K562 treated with DMSO at 1 percent for 24 hours (cell line): ENCODE results near the gene JADE2. TPM values are rescaled to one million over a fixed set of nuclear protein-coding genes. Genes with fewer than 3 reads are reported as not detected.

ENCODE experiments used
- total RNA-seq: library from RNA; unstranded; fragments of 300-600 nt; gene quantifications from 2 replicates; pipeline ENCODE4 v1.2.3, GENCODE V29; 2022; ENCODE audit warnings: low read depth; ENCODE audit not compliant: insufficient read depth

Gene JADE2
- 25.8 and 26.0 TPM in 2 replicates for total RNA-seq

GRCh38 chr5:134524826-134525682 is at the start of gene JADE2:
Gene JADE2, plus strand, starts transcription at chr5:134525670. Its CDS starts 10,188 bp downstream, at chr5:134535858.

Other genes starting within 250 kb of the JADE2 start
- gene CDKL3, start 158.5 kb upstream of the JADE2 start, total RNA-seq, result 2.9 TPM in 1 of 2 replicates, not detected in the other
- gene UBE2B, start 154.1 kb upstream of the JADE2 start, total RNA-seq, result 21.9 and 38.3 TPM in 2 replicates
- gene CDKN2AIPNL, start 113.8 kb upstream of the JADE2 start, total RNA-seq, result 46.1 and 54.1 TPM in 2 replicates
- gene SAR1B, start 107.2 kb downstream of the JADE2 start, total RNA-seq, result 37.9 and 60.3 TPM in 2 replicates
- 11.1 and 12.8 TPM in 2 replicates for gene SEC24A, start 123.1 kb downstream of the JADE2 start, total RNA-seq
- gene CAMLG, start 212.9 kb downstream of the JADE2 start, total RNA-seq, result 29.0 and 30.2 TPM in 2 replicates
- 29.0 and 30.6 TPM in 2 replicates for gene DDX46, start 233.1 kb downstream of the JADE2 start, total RNA-seq